Activated CD4-positive, CD25-positive, alpha-beta regulatory T cell treated with anti-CD3 and anti-CD28 coated beads, Interleukin-2, amount 50 U/mL, for 16 hours (primary cell): ENCODE results near the gene RCAN3.

Experiments used
- DNase-seq: peaks from one replicate; pipeline ENCODE4 v3.0.0-alpha.2; 2020; ENCODE audit warnings: low read depth, low spot score

RCAN3 gene

DNA sequence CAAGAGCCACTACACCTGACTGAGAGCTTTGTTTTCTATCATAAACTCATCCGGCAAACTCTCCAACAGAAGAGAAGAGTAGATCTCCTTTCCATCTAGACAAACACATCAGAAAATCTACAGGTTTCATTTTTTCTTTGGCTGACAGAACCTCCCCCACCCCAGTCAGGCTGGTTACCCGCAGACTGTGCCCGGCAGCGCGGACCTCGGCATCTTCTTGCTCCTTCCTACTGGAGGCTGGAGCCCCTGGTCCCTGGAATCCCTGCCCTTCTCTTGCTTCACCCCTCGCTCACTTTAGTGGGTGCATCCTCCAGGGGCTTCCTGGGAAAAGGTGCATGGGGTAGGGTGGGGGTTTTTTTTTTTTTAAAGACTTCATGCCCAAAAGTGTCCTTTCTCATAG is 76.2 kb downstream of the RCAN3 start:
- no peak for DNase-seq

DNA sequence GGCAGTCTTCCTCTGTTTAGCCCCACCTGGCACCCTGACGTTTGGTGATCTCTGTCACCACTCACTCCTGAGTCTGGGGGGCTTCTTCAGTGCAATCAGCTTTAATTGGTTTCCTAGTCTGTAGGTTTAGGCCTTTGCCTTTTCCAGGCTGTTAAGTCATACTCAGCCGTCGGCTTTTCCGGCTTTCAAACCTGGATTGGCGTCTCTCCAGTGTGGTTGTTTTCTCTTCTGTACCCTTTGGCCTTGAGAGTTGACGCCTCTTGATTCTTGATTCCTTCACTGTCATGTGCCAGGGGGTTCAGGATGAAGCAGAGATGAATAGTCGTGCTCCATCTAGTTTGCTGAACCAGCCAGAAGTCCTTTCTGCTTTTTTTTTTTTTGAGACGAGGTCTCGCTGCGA is 78.1 kb downstream of the RCAN3 start:
- no peak for DNase-seq

DNA sequence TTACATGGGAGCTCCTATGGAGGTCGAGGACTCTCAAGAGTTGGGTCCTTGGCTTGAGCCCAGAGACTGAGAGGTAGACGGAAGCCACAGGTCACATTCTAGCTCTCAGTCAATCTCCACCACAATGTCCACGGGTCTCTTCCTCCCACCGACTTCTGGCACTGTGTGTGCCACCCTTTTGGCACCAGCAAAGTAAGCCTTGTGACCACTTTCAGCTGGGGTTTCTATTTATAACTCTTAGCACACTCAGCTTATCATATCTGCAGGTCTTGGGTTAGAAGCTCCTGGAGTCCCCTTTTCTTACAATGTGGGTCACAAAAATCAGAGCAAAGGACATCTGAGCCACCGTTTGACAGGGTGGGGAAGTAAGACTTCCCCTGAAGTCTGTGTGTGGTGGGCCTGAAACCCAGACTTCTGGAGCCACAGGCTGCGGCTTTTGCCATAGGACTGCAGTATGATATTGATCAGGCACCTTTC is 81.6 kb downstream of the RCAN3 start:
- DNase-seq, result no peak

DNA sequence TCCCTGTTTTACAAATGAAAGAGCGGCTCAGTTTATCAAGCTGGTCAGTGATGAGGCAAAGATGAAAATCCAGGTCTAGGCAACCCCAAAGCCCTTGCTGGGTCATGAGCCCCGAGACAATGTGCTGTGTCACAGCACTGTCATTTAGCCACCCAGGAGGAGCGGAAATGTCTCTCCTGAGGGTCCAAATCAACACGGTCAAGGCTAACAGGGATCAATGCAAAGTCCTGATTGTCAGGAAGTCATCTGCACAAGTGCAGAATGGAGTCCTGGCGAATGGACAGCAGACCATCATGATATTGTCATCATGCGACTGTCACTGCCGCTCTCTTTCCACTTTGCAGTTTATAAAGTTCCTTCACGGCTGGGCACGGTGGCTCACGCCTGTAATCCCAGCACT is 83.5 kb downstream of the RCAN3 start:
- no peak for DNase-seq

DNA sequence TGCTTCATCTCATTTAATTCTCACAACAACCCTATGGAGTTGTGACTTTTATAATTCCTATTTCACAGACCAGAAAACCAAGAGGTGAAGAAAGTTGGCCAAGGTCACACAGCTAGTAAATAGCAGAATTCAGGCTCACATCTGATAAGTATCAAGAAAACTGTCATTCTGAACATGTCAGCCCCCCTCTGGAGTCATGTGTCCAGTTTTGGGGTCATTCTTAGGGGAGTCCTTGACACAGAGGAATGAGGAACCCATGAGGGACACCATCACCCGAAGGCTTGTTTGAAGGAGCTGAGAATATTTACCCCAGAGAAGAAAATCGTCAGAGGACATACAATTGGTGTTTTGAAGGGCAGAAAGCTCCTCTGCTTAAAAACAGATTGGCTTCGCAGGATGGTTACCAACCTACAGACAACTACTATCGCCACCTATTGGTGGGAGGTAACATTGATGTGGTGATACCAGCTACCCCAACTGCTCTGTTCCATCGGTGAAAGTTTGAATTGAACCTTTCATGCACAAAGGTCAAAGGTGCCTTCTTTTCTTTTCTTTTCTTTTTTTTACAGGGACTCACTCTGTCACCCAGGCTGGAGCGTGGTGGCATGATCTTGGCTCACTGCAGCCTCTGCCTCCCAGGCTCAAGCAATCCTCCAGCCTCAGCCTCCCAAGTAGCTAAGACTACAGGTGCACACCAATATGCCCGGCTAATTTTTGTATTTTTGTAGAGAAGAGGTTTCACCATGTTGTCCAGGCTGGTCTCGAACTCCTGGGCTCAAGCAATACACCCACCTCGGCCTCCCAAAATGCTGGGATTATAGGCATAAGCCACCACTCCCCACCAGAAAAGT is 84.6 kb downstream of the RCAN3 start:
- peak; percentile 44 for DNase-seq

DNA sequence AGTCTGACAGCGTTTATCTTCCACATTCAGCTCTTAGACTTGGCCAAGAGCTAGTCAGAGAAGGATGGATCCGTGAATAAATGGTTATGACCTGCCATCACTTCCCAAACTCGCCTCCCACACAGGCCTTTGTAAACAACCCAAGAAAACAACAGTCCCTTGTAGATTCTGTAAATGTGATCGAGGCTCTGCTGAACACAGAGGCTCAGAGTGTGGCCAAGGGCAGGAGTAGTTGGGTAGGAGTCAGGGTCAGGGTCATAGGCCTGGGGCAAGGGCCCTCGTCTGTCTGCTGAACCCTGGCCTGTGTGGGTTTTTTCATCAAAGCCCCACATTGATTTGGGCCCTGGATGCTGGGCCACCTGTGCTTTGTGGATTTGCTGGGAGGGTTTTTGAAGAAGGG is 85.9 kb downstream of the RCAN3 start:
- DNase-seq, result no peak

DNA sequence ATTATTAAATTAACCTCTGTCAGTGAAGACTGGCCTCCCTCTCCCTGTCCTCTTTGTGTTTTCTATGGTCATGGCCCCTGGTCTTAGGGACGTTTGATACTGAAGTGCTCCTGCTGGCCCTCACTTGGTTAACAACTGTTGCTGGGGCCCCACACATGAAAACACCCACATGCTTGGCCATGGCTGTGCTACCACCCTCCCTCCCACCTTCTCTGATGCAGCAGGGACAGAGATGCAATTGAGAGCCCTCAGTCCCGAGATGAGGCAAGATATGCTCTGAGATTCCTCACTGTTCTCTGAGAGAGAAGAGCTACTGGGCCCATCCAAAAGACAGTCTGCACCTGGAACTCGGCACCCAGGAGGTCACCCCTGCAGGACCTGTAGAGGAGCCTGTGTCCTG is 86.6 kb downstream of the RCAN3 start:
- DNase-seq, result no peak
